HEK293 (cell line): ENCODE measurements around the gene RBBP8.

ENCODE experiments used
- ZBTB21 ChIP-seq: fragments of 450-650 bp; formaldehyde crosslinking; IDR thresholded peaks from 2 replicates; pipeline ENCODE4 v1.5.1; 2017; ENCODE audit warnings: missing biosample characterization, missing genetic modification characterization
- ZBTB26 ChIP-seq: fragments of 450-650 bp; formaldehyde crosslinking; optimal IDR thresholded peaks from 2 replicates; pipeline ENCODE3; 2016; ENCODE audit warnings: missing biosample characterization, mild to moderate bottlenecking, missing genetic modification characterization
- ZBTB49 ChIP-seq: fragments of 450-650 bp; formaldehyde crosslinking; IDR thresholded peaks from 2 replicates; pipeline ENCODE4 v1.5.1; 2016; ENCODE audit warnings: missing biosample characterization, missing genetic modification characterization, low read depth
- ZEB2 ChIP-seq: fragments of 450-650 bp; formaldehyde crosslinking; IDR thresholded peaks from 2 replicates; pipeline ENCODE4 v1.5.1; 2016; ENCODE audit warnings: missing biosample characterization, missing genetic modification characterization
- ZNF596 ChIP-seq: fragments of 450-650 bp; IDR thresholded peaks from 2 replicates; pipeline ENCODE4 v1.5.0; 2018; ENCODE audit warnings: missing biosample characterization, mild to moderate bottlenecking, missing genetic modification characterization, moderate library complexity
- TF ChIP-seq, protein P1 (sequence below): fragments of 450-650 bp; formaldehyde crosslinking; conservative IDR thresholded peaks from 2 replicates; pipeline ENCODE4 v1.5.1; 2016; ENCODE audit warnings: low read depth, missing biosample characterization, missing genetic modification characterization

- TF ChIP-seq ZNF596 (tag by site-specific recombination): no peak
- TF ChIP-seq, protein P1, sequence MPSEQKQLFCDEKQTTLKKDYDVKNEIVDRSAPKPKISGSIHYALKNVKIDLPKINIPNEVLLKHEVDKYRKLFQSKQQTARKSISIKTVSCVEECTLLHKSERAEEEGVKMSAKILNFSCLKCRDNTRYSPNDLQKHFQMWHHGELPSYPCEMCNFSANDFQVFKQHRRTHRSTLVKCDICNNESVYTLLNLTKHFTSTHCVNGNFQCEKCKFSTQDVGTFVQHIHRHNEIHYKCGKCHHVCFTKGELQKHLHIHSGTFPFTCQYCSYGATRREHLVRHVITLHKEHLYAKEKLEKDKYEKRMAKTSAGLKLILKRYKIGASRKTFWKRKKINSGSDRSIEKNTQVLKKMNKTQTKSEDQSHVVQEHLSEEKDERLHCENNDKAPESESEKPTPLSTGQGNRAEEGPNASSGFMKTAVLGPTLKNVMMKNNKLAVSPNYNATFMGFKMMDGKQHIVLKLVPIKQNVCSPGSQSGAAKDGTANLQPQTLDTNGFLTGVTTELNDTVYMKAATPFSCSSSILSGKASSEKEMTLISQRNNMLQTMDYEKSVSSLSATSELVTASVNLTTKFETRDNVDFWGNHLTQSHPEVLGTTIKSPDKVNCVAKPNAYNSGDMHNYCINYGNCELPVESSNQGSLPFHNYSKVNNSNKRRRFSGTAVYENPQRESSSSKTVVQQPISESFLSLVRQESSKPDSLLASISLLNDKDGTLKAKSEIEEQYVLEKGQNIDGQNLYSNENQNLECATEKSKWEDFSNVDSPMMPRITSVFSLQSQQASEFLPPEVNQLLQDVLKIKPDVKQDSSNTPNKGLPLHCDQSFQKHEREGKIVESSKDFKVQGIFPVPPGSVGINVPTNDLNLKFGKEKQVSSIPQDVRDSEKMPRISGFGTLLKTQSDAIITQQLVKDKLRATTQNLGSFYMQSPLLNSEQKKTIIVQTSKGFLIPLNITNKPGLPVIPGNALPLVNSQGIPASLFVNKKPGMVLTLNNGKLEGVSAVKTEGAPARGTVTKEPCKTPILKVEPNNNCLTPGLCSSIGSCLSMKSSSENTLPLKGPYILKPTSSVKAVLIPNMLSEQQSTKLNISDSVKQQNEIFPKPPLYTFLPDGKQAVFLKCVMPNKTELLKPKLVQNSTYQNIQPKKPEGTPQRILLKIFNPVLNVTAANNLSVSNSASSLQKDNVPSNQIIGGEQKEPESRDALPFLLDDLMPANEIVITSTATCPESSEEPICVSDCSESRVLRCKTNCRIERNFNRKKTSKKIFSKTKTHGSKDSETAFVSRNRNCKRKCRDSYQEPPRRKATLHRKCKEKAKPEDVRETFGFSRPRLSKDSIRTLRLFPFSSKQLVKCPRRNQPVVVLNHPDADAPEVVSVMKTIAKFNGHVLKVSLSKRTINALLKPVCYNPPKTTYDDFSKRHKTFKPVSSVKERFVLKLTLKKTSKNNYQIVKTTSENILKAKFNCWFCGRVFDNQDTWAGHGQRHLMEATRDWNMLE (tag by site-specific recombination): no peak
- TF ChIP-seq ZEB2: no peak
- no peak for TF ChIP-seq ZBTB26 (tag by site-specific recombination)
- TF ChIP-seq ZBTB21 (tag by site-specific recombination): no peak
- TF ChIP-seq ZBTB49 (tag by site-specific recombination): no peak
These were observed 2.9 kb upstream of the RBBP8 start for GRCh38 chr18:22930089-22930713.
